Astrocyte (in vitro differentiated cells and primary cell): ENCODE results near the gene LYZL1.
"Not testable (repeated sequence)": the region's sequence is repeated elsewhere in the genome, so short reads cannot be mapped to it uniquely, and the experiment has no call there.

Experiments
- EZH2 ChIP-seq: IDR thresholded peaks from 2 replicates; pipeline ENCODE4 v1.6.1; 2012; ENCODE audit warnings: mild to moderate bottlenecking, low read length, inconsistent platforms; ENCODE audit not compliant: insufficient read depth
- TF ChIP-seq, protein P1 (sequence below): IDR thresholded peaks from 2 replicates; pipeline ENCODE4 v1.5.1; 2011; ENCODE audit warnings: low read depth, mild to moderate bottlenecking, inconsistent platforms, low read length, moderate library complexity; ENCODE audit not compliant: insufficient read depth

DNA sequence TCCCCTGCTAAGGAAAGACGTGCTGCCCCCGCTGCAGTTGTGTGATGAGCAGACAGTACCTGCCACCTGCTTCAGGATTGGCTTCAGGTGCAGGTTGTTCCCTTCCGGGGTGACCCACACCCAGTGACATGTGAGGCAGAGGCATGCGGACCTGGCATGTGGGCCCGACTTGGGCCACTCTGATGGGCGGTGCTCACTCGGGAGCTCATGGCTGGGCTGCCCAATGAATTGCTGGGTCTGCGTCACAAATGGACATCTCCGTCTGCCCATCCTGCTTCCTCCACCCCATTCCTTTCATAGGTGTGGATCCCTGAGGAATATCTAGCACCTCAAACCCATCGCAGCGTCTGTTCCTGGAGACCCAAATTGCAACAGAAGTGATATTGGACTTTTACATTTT, 19.3 kb downstream of the LYZL1 start:
- TF ChIP-seq, protein P1, sequence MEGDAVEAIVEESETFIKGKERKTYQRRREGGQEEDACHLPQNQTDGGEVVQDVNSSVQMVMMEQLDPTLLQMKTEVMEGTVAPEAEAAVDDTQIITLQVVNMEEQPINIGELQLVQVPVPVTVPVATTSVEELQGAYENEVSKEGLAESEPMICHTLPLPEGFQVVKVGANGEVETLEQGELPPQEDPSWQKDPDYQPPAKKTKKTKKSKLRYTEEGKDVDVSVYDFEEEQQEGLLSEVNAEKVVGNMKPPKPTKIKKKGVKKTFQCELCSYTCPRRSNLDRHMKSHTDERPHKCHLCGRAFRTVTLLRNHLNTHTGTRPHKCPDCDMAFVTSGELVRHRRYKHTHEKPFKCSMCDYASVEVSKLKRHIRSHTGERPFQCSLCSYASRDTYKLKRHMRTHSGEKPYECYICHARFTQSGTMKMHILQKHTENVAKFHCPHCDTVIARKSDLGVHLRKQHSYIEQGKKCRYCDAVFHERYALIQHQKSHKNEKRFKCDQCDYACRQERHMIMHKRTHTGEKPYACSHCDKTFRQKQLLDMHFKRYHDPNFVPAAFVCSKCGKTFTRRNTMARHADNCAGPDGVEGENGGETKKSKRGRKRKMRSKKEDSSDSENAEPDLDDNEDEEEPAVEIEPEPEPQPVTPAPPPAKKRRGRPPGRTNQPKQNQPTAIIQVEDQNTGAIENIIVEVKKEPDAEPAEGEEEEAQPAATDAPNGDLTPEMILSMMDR = not testable (repeated sequence)
- not testable (repeated sequence) for TF ChIP-seq EZH2
